ENCODE data around the gene NEK6.

- TF ChIP-seq CTCF (IDR thresholded peaks at IDR 0.05): no peak
- no peak for TF ChIP-seq POLR2A (IDR thresholded peaks at IDR 0.05)
Observed at GRCh38 chr9:124298646-124299235, 41.0 kb downstream of the NEK6 start.
